Measurements from ENCODE around the gene SMYD3.

The SMYD3 gene

GRCh38 chr1:246295968-246296367 lies 211.1 kb downstream of the SMYD3 start (continued):
- TF ChIP-seq ZNF621 (tag by site-specific recombination; IDR thresholded peaks at IDR 0.05): no peak
- TF ChIP-seq ZNF555 (tag by site-specific recombination; conservative IDR thresholded peaks at IDR 0.05): no peak

DNA sequence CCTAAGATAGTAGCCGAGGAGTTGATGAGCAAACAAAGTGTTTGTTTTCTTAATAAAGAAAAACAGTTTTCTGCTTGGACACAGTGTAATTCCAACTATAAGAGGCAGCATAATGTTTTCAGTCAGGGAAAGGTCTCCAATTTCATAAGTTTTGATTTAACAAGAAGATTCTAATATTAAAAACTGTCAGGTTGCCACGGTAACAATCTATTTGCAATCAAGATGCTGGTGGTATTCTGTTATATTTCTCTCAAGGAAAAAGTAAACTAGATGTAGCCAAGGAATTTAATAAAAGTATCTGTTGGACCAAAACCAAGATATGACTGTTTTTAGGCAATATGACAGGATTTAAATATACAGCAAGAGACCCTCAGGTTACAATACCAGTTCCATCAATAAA lies 211.7 kb downstream of the SMYD3 start:
- H3K27ac ChIP-seq (ENCODE audit: extremely low read depth, low read depth, low read length): no peak overlapping the region
- no peaks in the 10 kb centered on the region for H3K9me3 ChIP-seq (ENCODE audit: control insufficient read depth, insufficient read depth, low read depth, low read length)
- no peak overlapping the region for H3K4me3 ChIP-seq (ENCODE audit: low read depth, low read length)
- H3K36me3 ChIP-seq (ENCODE audit: control insufficient read depth in 2 of 2, insufficient read depth in 1 of 2, low read length in 2 of 2): no peaks in the 10 kb centered on the region
- TF ChIP-seq ZNF76 (tag by site-specific recombination; IDR thresholded peaks at IDR 0.05; ENCODE audit: borderline replicate concordance, low read depth) (no peak), ZNF626 (tag by site-specific recombination; IDR thresholded peaks at IDR 0.05) (no peak)
- TF ChIP-seq, protein P1, sequence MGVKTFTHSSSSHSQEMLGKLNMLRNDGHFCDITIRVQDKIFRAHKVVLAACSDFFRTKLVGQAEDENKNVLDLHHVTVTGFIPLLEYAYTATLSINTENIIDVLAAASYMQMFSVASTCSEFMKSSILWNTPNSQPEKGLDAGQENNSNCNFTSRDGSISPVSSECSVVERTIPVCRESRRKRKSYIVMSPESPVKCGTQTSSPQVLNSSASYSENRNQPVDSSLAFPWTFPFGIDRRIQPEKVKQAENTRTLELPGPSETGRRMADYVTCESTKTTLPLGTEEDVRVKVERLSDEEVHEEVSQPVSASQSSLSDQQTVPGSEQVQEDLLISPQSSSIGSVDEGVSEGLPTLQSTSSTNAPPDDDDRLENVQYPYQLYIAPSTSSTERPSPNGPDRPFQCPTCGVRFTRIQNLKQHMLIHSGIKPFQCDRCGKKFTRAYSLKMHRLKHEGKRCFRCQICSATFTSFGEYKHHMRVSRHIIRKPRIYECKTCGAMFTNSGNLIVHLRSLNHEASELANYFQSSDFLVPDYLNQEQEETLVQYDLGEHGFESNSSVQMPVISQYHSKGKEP (tag by site-specific recombination; IDR thresholded peaks at IDR 0.05): no peak
- CTCF ChIA-PET: no interaction called here
- H3K4me1 ChIP-seq (ENCODE audit: control insufficient read depth, insufficient read depth, low read length): no peaks in the 10 kb centered on the region
- POLR2A ChIA-PET: no interaction called here

GRCh38 chr1:246294263-246294662 lies 212.8 kb downstream of the SMYD3 start:
- CTCF ChIA-PET: no interaction called here
- POLR2A ChIA-PET: no interaction called here
- Histone ChIP-seq H3K4me1 (ENCODE audit: control insufficient read depth, insufficient read depth, low read length) (no peaks in the 10 kb centered on the region), H3K36me3 (ENCODE audit: control insufficient read depth in 2 of 2, insufficient read depth in 1 of 2, low read length in 2 of 2) (no peaks in the 10 kb centered on the region), H3K9me3 (ENCODE audit: control insufficient read depth, insufficient read depth, low read depth, low read length) (no peaks in the 10 kb centered on the region), H3K4me3 (ENCODE audit: low read depth, low read length) (no peak overlapping the region), H3K27ac (ENCODE audit: extremely low read depth, low read depth, low read length) (no peak overlapping the region)
- TF ChIP-seq ZNF791 (tag by site-specific recombination; IDR thresholded peaks at IDR 0.05): no peak
- TF ChIP-seq, protein P2, sequence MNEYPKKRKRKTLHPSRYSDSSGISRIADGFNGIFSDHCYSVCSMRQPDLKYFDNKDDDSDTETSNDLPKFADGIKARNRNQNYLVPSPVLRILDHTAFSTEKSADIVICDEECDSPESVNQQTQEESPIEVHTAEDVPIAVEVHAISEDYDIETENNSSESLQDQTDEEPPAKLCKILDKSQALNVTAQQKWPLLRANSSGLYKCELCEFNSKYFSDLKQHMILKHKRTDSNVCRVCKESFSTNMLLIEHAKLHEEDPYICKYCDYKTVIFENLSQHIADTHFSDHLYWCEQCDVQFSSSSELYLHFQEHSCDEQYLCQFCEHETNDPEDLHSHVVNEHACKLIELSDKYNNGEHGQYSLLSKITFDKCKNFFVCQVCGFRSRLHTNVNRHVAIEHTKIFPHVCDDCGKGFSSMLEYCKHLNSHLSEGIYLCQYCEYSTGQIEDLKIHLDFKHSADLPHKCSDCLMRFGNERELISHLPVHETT (tag by site-specific recombination; IDR thresholded peaks at IDR 0.05): no peak
- no peak for TF ChIP-seq KLF9 (tag by site-specific recombination; IDR thresholded peaks at IDR 0.05; ENCODE audit: low read depth)
- TF ChIP-seq YY1 (tag by site-specific recombination; IDR thresholded peaks at IDR 0.05): no peak
- TF ChIP-seq ZNF155 (tag by site-specific recombination; IDR thresholded peaks at IDR 0.05): no peak
- no peak for TF ChIP-seq ZNF132 (tag by site-specific recombination; IDR thresholded peaks at IDR 0.05; ENCODE audit: borderline replicate concordance)
- TF ChIP-seq ZNF133 (tag by site-specific recombination; IDR thresholded peaks at IDR 0.05): no peak
- TF ChIP-seq ZBTB49 (tag by site-specific recombination; IDR thresholded peaks at IDR 0.05; ENCODE audit: low read depth): no peak
- no peak for TF ChIP-seq HOXA7 (CRISPR knock-in tag; IDR thresholded peaks at IDR 0.05; ENCODE audit: borderline replicate concordance)
- TF ChIP-seq ZNF140 (tag by site-specific recombination; IDR thresholded peaks at IDR 0.05): no peak
- no peak for TF ChIP-seq ZNF837 (tag by site-specific recombination; IDR thresholded peaks at IDR 0.05)
- TF ChIP-seq ZSCAN5A (tag by site-specific recombination; IDR thresholded peaks at IDR 0.05): no peak
- no peak for TF ChIP-seq YY2 (tag by site-specific recombination; IDR thresholded peaks at IDR 0.05)
- TF ChIP-seq ZNF704 (tag by site-specific recombination; IDR thresholded peaks at IDR 0.05): no peak
- no peak for TF ChIP-seq ZNF10 (tag by site-specific recombination; IDR thresholded peaks at IDR 0.05)
